Skeletal muscle tissue (tissue), 4 donors: ENCODE results near the gene MAN2B1. TPM values are rescaled to one million over a fixed set of nuclear protein-coding genes. Genes with fewer than 3 reads are reported as not detected.
A peak's percentile ranks its signal among the peaks of the same experiment; 100 is the strongest.
"Not testable (repeated sequence)": the region's sequence is repeated elsewhere in the genome, so short reads cannot be mapped to it uniquely, and the experiment has no call there.

Source experiments
- H3K27ac ChIP-seq: one replicate; pipeline ENCODE4 v1.7.0; 2013; ENCODE audit warnings: mild to moderate bottlenecking, low read depth, low read length, inconsistent platforms
- H3K27me3 ChIP-seq, 3 donors: one replicate each; pipeline ENCODE4 v1.7.0; 2013; ENCODE audit warnings: low read length in 3 of 3; ENCODE audit not compliant: control insufficient read depth in 3 of 3, insufficient read depth in 3 of 3
- H3K36me3 ChIP-seq, 3 donors: one replicate each; pipeline ENCODE4 v1.7.0; 2013; ENCODE audit warnings: low read length in 3 of 3; ENCODE audit not compliant: control insufficient read depth in 3 of 3, insufficient read depth in 3 of 3
- H3K4me1 ChIP-seq, 3 donors: one replicate each; pipeline ENCODE4 v1.7.0; 2013; ENCODE audit warnings: low read length in 3 of 3, mild to moderate bottlenecking in 3 of 3; ENCODE audit not compliant: control insufficient read depth in 3 of 3, insufficient read depth in 3 of 3
- H3K4me3 ChIP-seq, 3 donors: one replicate each; pipeline ENCODE4 v1.7.0; 2013; ENCODE audit warnings: low read length in 3 of 3
- H3K9ac ChIP-seq, 3 donors: one replicate each; pipeline ENCODE4 v1.7.0; 2013; ENCODE audit warnings: low read length in 3 of 3, mild to moderate bottlenecking in 3 of 3, moderate library complexity in 2 of 3, low read depth in 1 of 3
- H3K9me3 ChIP-seq, 3 donors: one replicate each; pipeline ENCODE4 v1.7.0; 2013; ENCODE audit warnings: low read length in 3 of 3; ENCODE audit not compliant: control insufficient read depth in 3 of 3
- total RNA-seq: library from RNA; depleted of rRNA; stranded (reverse); fragments of >200 nt; gene quantifications from one replicate; pipeline ENCODE4 v1.2.3, GENCODE V29; 2014
- donor health status: Osteomylitis.

The MAN2B1 gene
- 31.3 TPM for total RNA-seq

- Histone ChIP-seq H3K4me3 (peak within 1 kb of the TSS; percentile 92 to 98 (median 96)), H3K27ac (peak within 1 kb of the TSS; percentile 59), H3K9me3 (no peaks in the 10 kb centered on the region), H3K27me3 (no peaks in the 10 kb centered on the region), H3K36me3 (peaks cover 19 to 37% (median 27%) of the 10 kb centered on the region in 3 donors), H3K4me1 (peaks cover 43 to 57% (median 45%) of the 10 kb centered on the region in 3 donors), H3K9ac (peak within 1 kb of the TSS; percentile 74 to 95 (median 92))
These were observed at the start of gene MAN2B1, which contains the start of gene WDR83 for GRCh38 chr19:12666265-12667048. TSS of gene MAN2B1 (minus strand) at chr19:12666742. CDS start at chr19:12666701, 41 bp downstream. TSS of gene WDR83 (plus strand) at chr19:12666807. CDS start at chr19:12669791, 2,984 bp downstream.

DNA sequence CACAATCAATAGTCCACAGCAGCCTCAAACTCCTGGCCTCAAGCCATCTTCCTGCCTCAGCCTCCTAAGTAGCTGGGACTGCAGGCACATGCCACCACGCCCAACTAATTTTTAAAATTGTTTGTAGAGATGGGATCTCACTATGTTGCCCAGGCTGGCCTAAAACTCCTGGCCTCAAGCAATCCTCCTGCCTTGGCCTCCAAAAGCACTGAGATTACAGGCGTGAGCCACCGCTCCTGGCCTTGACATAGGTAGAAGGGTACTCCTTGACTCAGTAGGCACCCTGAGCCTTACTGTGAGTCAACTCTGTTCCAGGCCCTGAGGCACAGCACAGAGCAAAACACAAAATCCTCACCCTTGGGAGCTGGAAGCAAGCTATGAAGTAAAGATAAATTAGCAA is 49.4 kb upstream of the MAN2B1 start:
- Histone ChIP-seq H3K27me3 (no peaks in the 10 kb centered on the region), H3K4me3 (no peak overlapping the region), H3K27ac (no peak overlapping the region), H3K9ac (no peak overlapping the region), H3K9me3 (no peaks in the 10 kb centered on the region), H3K36me3 (peaks cover 49 to 56% (median 50%) of the 10 kb centered on the region in 3 donors), H3K4me1 (peaks cover 8 to 22% (median 12%) of the 10 kb centered on the region in 3 donors)

DNA sequence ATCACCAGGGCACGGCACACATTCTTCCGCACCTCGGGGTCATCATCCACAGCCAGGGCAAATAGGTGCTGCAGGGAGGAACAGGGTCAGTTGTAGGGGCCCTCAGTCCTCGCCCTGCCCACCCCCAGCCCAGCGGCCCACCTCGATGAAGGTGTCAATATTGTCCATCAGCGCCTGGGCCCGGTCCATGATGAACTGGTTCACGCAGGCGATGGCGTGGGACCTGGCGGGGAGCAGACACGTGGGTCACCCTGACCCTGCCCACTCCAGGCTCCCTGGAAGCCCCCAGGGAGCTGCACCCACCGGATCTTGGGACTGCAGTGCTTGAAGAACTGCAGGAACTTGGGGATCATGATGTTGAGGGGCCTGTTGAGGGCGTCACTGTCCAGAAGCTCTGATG is 48.6 kb upstream of the MAN2B1 start:
- no peak overlapping the region for H3K9ac ChIP-seq
- H3K4me1 ChIP-seq: peaks cover 0 to 14% (median 4%) of the 10 kb centered on the region in 3 donors
- H3K27ac ChIP-seq: no peak overlapping the region
- no peak overlapping the region for H3K4me3 ChIP-seq
- H3K36me3 ChIP-seq: peaks cover 55 to 61% (median 56%) of the 10 kb centered on the region in 3 donors
- H3K27me3 ChIP-seq: no peaks in the 10 kb centered on the region
- H3K9me3 ChIP-seq: no peaks in the 10 kb centered on the region

DNA sequence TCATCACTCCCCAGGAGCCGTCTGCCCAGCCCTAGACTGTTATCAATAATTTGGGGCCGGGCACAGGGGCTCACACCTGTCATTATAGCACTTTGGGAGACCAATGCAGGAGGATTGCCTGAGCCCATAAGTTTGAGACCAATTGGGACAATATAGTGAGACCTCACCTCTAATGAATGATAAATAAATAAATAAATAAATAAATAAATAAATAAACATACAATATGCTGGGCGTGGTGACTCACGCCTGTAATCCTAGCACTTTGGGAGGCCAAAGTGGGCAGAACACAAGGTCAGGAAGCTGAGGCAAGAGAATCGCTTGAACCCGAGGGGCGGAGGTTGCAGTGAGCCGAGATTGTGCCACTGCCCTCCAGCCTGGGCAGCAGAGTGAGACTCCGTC is 46.8 kb upstream of the MAN2B1 start:
- H3K4me1 ChIP-seq, H3K9ac ChIP-seq, H3K9me3 ChIP-seq, H3K27ac ChIP-seq, H3K4me3 ChIP-seq, H3K27me3 ChIP-seq: not testable (repeated sequence)
- peaks cover 57 to 61% (median 60%) of the 10 kb centered on the region in 3 donors for H3K36me3 ChIP-seq

- not testable (repeated sequence) for H3K4me1 ChIP-seq, H3K4me3 ChIP-seq, H3K9ac ChIP-seq, H3K9me3 ChIP-seq, H3K27me3 ChIP-seq, H3K27ac ChIP-seq
- H3K36me3 ChIP-seq: peaks cover 58 to 70% (median 61%) of the 10 kb centered on the region in 3 donors
These were observed 45.5 kb upstream of the MAN2B1 start for GRCh38 chr19:12712077-12712476.

- H3K27ac ChIP-seq: no peak overlapping the region
- no peak overlapping the region for H3K9ac ChIP-seq
- H3K27me3 ChIP-seq: no peaks in the 10 kb centered on the region
- no peak overlapping the region for H3K4me3 ChIP-seq
- no peaks in the 10 kb centered on the region for H3K9me3 ChIP-seq
- H3K36me3 ChIP-seq: peaks cover 59 to 67% (median 64%) of the 10 kb centered on the region in 3 donors
- no peaks in the 10 kb centered on the region for H3K4me1 ChIP-seq
These were observed 44.6 kb upstream of the MAN2B1 start for GRCh38 chr19:12711187-12711586.

DNA sequence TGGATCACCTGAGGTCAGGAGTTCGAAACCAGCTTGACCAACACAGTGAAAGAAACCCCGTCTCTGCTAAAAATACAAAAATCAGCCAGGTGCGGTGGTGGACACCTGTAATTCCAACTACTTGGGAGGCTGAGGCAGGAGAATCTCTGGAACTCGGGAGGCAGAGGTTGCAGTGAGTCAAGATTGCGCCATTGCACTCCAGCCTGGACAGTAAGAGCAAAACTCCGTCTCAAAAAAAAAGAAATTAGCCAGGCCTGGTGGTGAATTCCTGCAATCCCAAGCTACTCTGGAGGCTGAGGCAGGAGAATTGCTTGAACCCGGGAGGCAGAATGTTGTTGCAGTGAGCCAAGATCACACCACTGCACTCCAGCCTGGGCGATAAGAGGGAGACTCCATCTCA is 42.1 kb upstream of the MAN2B1 start:
- no peak overlapping the region for H3K9ac ChIP-seq
- H3K4me3 ChIP-seq: no peak overlapping the region
- H3K27ac ChIP-seq: no peak overlapping the region
- no peaks in the 10 kb centered on the region for H3K4me1 ChIP-seq
- peaks cover 54 to 70% (median 69%) of the 10 kb centered on the region in 3 donors for H3K36me3 ChIP-seq
- no peaks in the 10 kb centered on the region for H3K9me3 ChIP-seq
- H3K27me3 ChIP-seq: no peaks in the 10 kb centered on the region

DNA sequence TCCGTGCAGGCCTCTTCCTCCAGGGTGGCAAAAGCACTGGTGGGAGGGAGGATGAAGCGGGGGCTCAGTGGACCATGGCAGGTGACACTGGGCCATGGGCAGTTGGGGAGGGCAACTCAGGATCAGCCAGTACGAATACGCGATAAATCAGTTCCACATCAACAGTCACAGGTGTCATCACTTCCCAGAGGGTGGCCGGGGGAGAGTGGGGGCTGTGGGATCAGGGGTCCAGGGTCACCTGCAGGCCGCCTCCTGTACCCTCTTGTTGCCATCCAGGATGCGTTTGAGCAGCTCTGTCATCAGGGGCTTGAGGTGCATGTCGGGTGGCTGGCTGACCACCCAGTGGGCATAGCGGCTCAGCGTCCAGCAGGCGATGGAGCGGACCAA is 39.8 kb upstream of the MAN2B1 start:
- no peak overlapping the region for H3K27ac ChIP-seq
- no peaks in the 10 kb centered on the region for H3K9me3 ChIP-seq
- no peaks in the 10 kb centered on the region for H3K4me1 ChIP-seq
- H3K27me3 ChIP-seq: no peaks in the 10 kb centered on the region
- H3K4me3 ChIP-seq: no peak overlapping the region
- H3K36me3 ChIP-seq: peaks cover 64 to 76% (median 75%) of the 10 kb centered on the region in 3 donors
- no peak overlapping the region for H3K9ac ChIP-seq

DNA sequence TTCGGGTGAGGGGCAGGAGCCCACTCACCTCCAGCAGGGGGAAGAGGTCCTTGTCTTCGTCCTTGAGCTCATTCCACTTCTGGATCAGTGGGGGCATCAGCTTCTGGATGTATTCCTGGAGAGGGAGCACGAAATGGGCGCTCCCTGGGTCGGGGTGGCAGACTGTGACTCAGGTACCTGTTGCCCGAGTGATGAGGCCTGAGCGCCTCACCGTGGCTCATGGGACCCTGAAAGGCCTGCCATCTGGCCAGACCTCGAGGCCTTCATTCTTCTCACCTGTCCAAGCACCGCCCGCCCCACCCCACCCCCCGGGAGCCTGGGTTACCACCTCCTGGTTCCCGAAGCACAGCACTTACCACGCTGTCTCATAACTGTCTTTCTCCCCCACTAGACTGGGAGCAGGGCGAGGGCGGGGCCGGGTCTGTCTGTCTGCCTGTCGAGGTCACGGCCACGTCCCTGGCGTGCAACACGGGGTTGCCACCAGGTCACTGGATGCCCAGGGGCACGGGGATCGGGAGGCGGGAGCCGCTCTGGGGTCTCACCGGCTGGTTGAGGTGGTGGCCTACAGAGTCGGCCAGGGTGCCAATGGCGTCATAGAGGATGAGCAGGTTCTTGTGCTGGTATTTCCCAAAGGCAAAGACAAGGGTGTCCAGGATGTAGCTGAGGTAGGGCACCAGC is 39.3 kb upstream of the MAN2B1 start:
- Histone ChIP-seq H3K36me3 (peaks cover 65 to 78% (median 76%) of the 10 kb centered on the region in 3 donors), H3K9me3 (no peaks in the 10 kb centered on the region), H3K4me1 (no peaks in the 10 kb centered on the region), H3K9ac (no peak overlapping the region), H3K27ac (no peak overlapping the region), H3K4me3 (no peak overlapping the region), H3K27me3 (no peaks in the 10 kb centered on the region)

DNA sequence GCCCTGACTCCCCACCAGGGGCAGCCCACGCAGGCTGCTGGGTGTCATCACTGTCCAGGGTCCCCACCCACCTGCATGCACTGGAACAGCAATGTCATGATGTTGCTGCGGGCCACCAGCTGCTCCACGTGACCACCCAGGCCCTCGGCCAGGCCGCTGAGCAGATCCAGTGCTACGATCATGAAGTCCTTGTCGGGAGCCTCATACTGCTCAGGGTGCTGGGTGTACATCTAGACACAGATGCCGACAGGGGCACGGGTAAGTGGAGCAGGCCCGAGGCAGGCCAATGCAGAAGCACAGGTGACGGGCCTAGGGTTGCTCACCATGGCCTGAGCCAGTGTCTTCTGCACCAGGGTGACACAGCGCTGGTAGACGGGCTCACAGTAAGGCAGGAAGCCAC is 38.6 kb upstream of the MAN2B1 start:
- H3K4me3 ChIP-seq: no peak overlapping the region
- no peaks in the 10 kb centered on the region for H3K27me3 ChIP-seq
- no peaks in the 10 kb centered on the region for H3K9me3 ChIP-seq
- H3K9ac ChIP-seq: no peak overlapping the region
- H3K27ac ChIP-seq: no peak overlapping the region
- H3K4me1 ChIP-seq: no peaks in the 10 kb centered on the region
- peaks cover 65 to 77% (median 75%) of the 10 kb centered on the region in 3 donors for H3K36me3 ChIP-seq
